ENCODE results near the gene RPLP1.

Gene RPLP1

GRCh38 chr15:69460481-69460880, 7.9 kb downstream of the RPLP1 start:
- no peak overlapping the region for H3K4me3 ChIP-seq (replicated peaks; ENCODE audit: low read depth, low read length)
- no peak for TF ChIP-seq CTCF (IDR thresholded peaks at IDR 0.05; ENCODE audit: low read length, missing control alignments)
- DNase-seq (ENCODE audit: low read depth) = no peak

GRCh38 chr15:69462030-69462492, 9.4 kb downstream of the RPLP1 start:
- DNase-seq (ENCODE audit: low read depth) = no peak
- no peak for TF ChIP-seq CTCF (IDR thresholded peaks at IDR 0.05; ENCODE audit: low read length, missing control alignments)
- H3K4me3 ChIP-seq (replicated peaks; ENCODE audit: low read depth, low read length) = peak overlapping the region; percentile 62

GRCh38 chr15:69462493-69463181, 10.0 kb downstream of the RPLP1 start:
- DNase-seq (ENCODE audit: low read depth) = peak; percentile 99
- H3K4me3 ChIP-seq (replicated peaks; ENCODE audit: low read depth, low read length) = peak overlapping the region; percentile 62
- TF ChIP-seq CTCF (IDR thresholded peaks at IDR 0.05; ENCODE audit: low read length, missing control alignments) = peak; percentile 82

GRCh38 chr15:69463182-69463756, 10.7 kb downstream of the RPLP1 start:
- peak overlapping the region; percentile 62 for H3K4me3 ChIP-seq (replicated peaks; ENCODE audit: low read depth, low read length)
- DNase-seq (ENCODE audit: low read depth) = no peak
- TF ChIP-seq CTCF (IDR thresholded peaks at IDR 0.05; ENCODE audit: low read length, missing control alignments) = no peak

GRCh38 chr15:69465253-69465652, 12.6 kb downstream of the RPLP1 start:
- no peak for TF ChIP-seq CTCF (IDR thresholded peaks at IDR 0.05; ENCODE audit: low read length, missing control alignments)
- no peak for DNase-seq (ENCODE audit: low read depth)
- no peak overlapping the region for H3K4me3 ChIP-seq (replicated peaks; ENCODE audit: low read depth, low read length)

GRCh38 chr15:69466733-69467132, 14.1 kb downstream of the RPLP1 start:
- no peak overlapping the region for H3K4me3 ChIP-seq (replicated peaks; ENCODE audit: low read depth, low read length)
- DNase-seq (ENCODE audit: low read depth) = no peak
- TF ChIP-seq CTCF (IDR thresholded peaks at IDR 0.05; ENCODE audit: low read length, missing control alignments) = no peak

- H3K4me3 ChIP-seq (replicated peaks; ENCODE audit: low read depth, low read length) = no peak overlapping the region
- DNase-seq (ENCODE audit: low read depth) = no peak
- no peak for TF ChIP-seq CTCF (IDR thresholded peaks at IDR 0.05; ENCODE audit: low read length, missing control alignments)
Observed at GRCh38 chr15:69467636-69468035, 15.0 kb downstream of the RPLP1 start.

All from fibroblast of pulmonary artery (primary cell).